ENCODE measurements around the gene COX19. TPM values are rescaled to one million over a fixed set of nuclear protein-coding genes. Genes with fewer than 3 reads are reported as not detected.

The COX19 gene
- total and polyA plus RNA-seq, 2 donors (not counting 1 experiment from before 2014, with no cell fraction given) = 4.3 to 11.7 TPM

- Histone ChIP-seq H3K36me3 (ENCODE audit: control insufficient read depth, insufficient read depth, low read length) (peaks cover 20% of the 10 kb centered on the region), H3K79me2 (ENCODE audit: control insufficient read depth, insufficient read depth, low read length) (peaks cover 18% of the 10 kb centered on the region), H2AFZ (ENCODE audit: low read length) (no peak overlapping the region), H4K20me1 (ENCODE audit: control insufficient read depth, extremely low read depth, insufficient read depth, low read length) (no peaks in the 10 kb centered on the region), H3K4me3 (replicated peaks in 1 of 4; ENCODE audit: control extremely low read depth in 1 of 4, insufficient read depth in 1 of 4, low read depth in 3 of 4, low read length in 4 of 4) (no peak overlapping the region), H3K9ac (ENCODE audit: insufficient read depth, low read length) (no peak overlapping the region), H3K9me3 (ENCODE audit: control insufficient read depth, insufficient read depth, low read depth, low read length) (no peaks in the 10 kb centered on the region), H3K4me1 (ENCODE audit: control insufficient read depth, extremely low read depth, insufficient read depth, low read length) (peaks cover 3% of the 10 kb centered on the region), H3K4me2 (ENCODE audit: extremely low read depth, insufficient read depth, low read length) (no peak overlapping the region), H3K27me3 (ENCODE audit: control insufficient read depth, insufficient read depth, low read length) (no peaks in the 10 kb centered on the region), H3K27ac (ENCODE audit: insufficient read depth, low read length) (no peak overlapping the region)
- no peak for TF ChIP-seq EZH2 (IDR thresholded peaks at IDR 0.05; ENCODE audit: low read length, missing control alignments)
- TF ChIP-seq, protein P1, sequence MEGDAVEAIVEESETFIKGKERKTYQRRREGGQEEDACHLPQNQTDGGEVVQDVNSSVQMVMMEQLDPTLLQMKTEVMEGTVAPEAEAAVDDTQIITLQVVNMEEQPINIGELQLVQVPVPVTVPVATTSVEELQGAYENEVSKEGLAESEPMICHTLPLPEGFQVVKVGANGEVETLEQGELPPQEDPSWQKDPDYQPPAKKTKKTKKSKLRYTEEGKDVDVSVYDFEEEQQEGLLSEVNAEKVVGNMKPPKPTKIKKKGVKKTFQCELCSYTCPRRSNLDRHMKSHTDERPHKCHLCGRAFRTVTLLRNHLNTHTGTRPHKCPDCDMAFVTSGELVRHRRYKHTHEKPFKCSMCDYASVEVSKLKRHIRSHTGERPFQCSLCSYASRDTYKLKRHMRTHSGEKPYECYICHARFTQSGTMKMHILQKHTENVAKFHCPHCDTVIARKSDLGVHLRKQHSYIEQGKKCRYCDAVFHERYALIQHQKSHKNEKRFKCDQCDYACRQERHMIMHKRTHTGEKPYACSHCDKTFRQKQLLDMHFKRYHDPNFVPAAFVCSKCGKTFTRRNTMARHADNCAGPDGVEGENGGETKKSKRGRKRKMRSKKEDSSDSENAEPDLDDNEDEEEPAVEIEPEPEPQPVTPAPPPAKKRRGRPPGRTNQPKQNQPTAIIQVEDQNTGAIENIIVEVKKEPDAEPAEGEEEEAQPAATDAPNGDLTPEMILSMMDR (conservative IDR thresholded peaks at IDR 0.05 in 1 of 2, IDR thresholded peaks at IDR 0.05 in 1 of 2; ENCODE audit: low read depth in 1 of 2, low read length in 2 of 2) = no peak
- DNase-seq (ENCODE audit: low read depth in 2 of 2) = no peak
These were observed 7.8 kb downstream of the COX19 start for GRCh38 chr7:967361-968082.

- H3K79me2 ChIP-seq (ENCODE audit: control insufficient read depth, insufficient read depth, low read length) = peaks cover 11% of the 10 kb centered on the region
- H4K20me1 ChIP-seq (ENCODE audit: control insufficient read depth, extremely low read depth, insufficient read depth, low read length) = no peaks in the 10 kb centered on the region
- H3K9me3 ChIP-seq (ENCODE audit: control insufficient read depth, insufficient read depth, low read depth, low read length) = no peaks in the 10 kb centered on the region
- no peak overlapping the region for H3K9ac ChIP-seq (ENCODE audit: insufficient read depth, low read length)
- H3K27ac ChIP-seq (ENCODE audit: insufficient read depth, low read length) = no peak overlapping the region
- no peak overlapping the region for H2AFZ ChIP-seq (ENCODE audit: low read length)
- TF ChIP-seq, protein P1 (conservative IDR thresholded peaks at IDR 0.05 in 1 of 2, IDR thresholded peaks at IDR 0.05 in 1 of 2; ENCODE audit: low read depth in 1 of 2, low read length in 2 of 2) = no peak
- TF ChIP-seq EZH2 (IDR thresholded peaks at IDR 0.05; ENCODE audit: low read length, missing control alignments) = no peak
- H3K4me3 ChIP-seq (replicated peaks in 1 of 4; ENCODE audit: control extremely low read depth in 1 of 4, insufficient read depth in 1 of 4, low read depth in 3 of 4, low read length in 4 of 4) = no peak overlapping the region
- DNase-seq (ENCODE audit: low read depth in 2 of 2) = no peak
- H3K4me1 ChIP-seq (ENCODE audit: control insufficient read depth, extremely low read depth, insufficient read depth, low read length) = peaks cover 3% of the 10 kb centered on the region
- peaks cover 13% of the 10 kb centered on the region for H3K36me3 ChIP-seq (ENCODE audit: control insufficient read depth, insufficient read depth, low read length)
- no peaks in the 10 kb centered on the region for H3K27me3 ChIP-seq (ENCODE audit: control insufficient read depth, insufficient read depth, low read length)
- no peak overlapping the region for H3K4me2 ChIP-seq (ENCODE audit: extremely low read depth, insufficient read depth, low read length)
These were observed 8.9 kb downstream of the COX19 start for GRCh38 chr7:966291-967069.

- no peak overlapping the region for H3K4me2 ChIP-seq (ENCODE audit: extremely low read depth, insufficient read depth, low read length)
- peaks cover 3% of the 10 kb centered on the region for H3K4me1 ChIP-seq (ENCODE audit: control insufficient read depth, extremely low read depth, insufficient read depth, low read length)
- peaks cover 4% of the 10 kb centered on the region for H3K27me3 ChIP-seq (ENCODE audit: control insufficient read depth, insufficient read depth, low read length)
- H3K4me3 ChIP-seq (replicated peaks in 1 of 4; ENCODE audit: control extremely low read depth in 1 of 4, insufficient read depth in 1 of 4, low read depth in 3 of 4, low read length in 4 of 4) = no peak overlapping the region
- TF ChIP-seq, protein P1 (conservative IDR thresholded peaks at IDR 0.05 in 1 of 2, IDR thresholded peaks at IDR 0.05 in 1 of 2; ENCODE audit: low read depth in 1 of 2, low read length in 2 of 2) = peak in 1 of 2 donors; percentile 33
- TF ChIP-seq EZH2 (IDR thresholded peaks at IDR 0.05; ENCODE audit: low read length, missing control alignments) = no peak
- no peaks in the 10 kb centered on the region for H4K20me1 ChIP-seq (ENCODE audit: control insufficient read depth, extremely low read depth, insufficient read depth, low read length)
- H3K27ac ChIP-seq (ENCODE audit: insufficient read depth, low read length) = no peak overlapping the region
- no peak overlapping the region for H2AFZ ChIP-seq (ENCODE audit: low read length)
- H3K9me3 ChIP-seq (ENCODE audit: control insufficient read depth, insufficient read depth, low read depth, low read length) = no peaks in the 10 kb centered on the region
- peak; percentile 28 to 50 for DNase-seq (ENCODE audit: low read depth in 2 of 2)
- no peak overlapping the region for H3K9ac ChIP-seq (ENCODE audit: insufficient read depth, low read length)
- H3K36me3 ChIP-seq (ENCODE audit: control insufficient read depth, insufficient read depth, low read length) = peaks cover 11% of the 10 kb centered on the region
- peaks cover 2% of the 10 kb centered on the region for H3K79me2 ChIP-seq (ENCODE audit: control insufficient read depth, insufficient read depth, low read length)
These were observed 10.7 kb downstream of the COX19 start for GRCh38 chr7:964401-965231.

Measured in fibroblast of lung (primary cell).